ENCODE measurements around the gene CKMT2.

- TF ChIP-seq CTCF (IDR thresholded peaks at IDR 0.05; ENCODE audit: control extremely low read depth in 1 of 3, insufficient read depth in 1 of 3, low read depth in 1 of 3, low read length in 3 of 3): no peak
- no peak for TF ChIP-seq EP300 (IDR thresholded peaks at IDR 0.05; ENCODE audit: borderline replicate concordance in 1 of 2, low read depth in 2 of 2, low read length in 2 of 2)
Measured at GRCh38 chr5:81208904-81209303, 24.2 kb upstream of the CKMT2 start.

All from H1 (cell line).